Lung (tissue), 12 donors: ENCODE results near the gene SMARCE1. TPM values are rescaled to one million over a fixed set of nuclear protein-coding genes. Genes with fewer than 3 reads are reported as not detected.

Source experiments
- ATAC-seq: fragments of 200-7000 bp; cut with Tn5 transposase; one replicate; pipeline ENCODE4 v1.9.1; 2020; ENCODE audit warnings: moderate number of reproducible peaks; ENCODE audit not compliant: insufficient read depth, low FRiP score
- DNase-seq, 3 donors: peaks; one replicate each; pipeline ENCODE4 v3.0.0-alpha.2; 2013 to 2017
- H3K27ac ChIP-seq, 2 donors: one replicate each; pipeline ENCODE4 v1.5.1; 2013; ENCODE audit warnings: mild to moderate bottlenecking in 2 of 2, moderate library complexity in 2 of 2, control low read depth in 1 of 2, inconsistent platforms in 1 of 2, low read depth in 1 of 2, low read length in 1 of 2
- H3K27me3 ChIP-seq, 3 donors: one replicate each; pipeline ENCODE4 v1.5.1; 2013; ENCODE audit warnings: low read length in 2 of 3; ENCODE audit not compliant: control insufficient read depth in 3 of 3, insufficient read depth in 3 of 3
- H3K36me3 ChIP-seq, 4 donors: one replicate each; pipeline ENCODE4 v1.5.1; 2013; ENCODE audit warnings: low read length in 4 of 4, mild to moderate bottlenecking in 1 of 4, moderate library complexity in 1 of 4; ENCODE audit not compliant: control insufficient read depth in 4 of 4, insufficient read depth in 4 of 4
- H3K4me1 ChIP-seq, 5 donors: one replicate each; pipeline ENCODE4 v1.5.1; 2013; ENCODE audit warnings: low read length in 5 of 5, mild to moderate bottlenecking in 2 of 5, moderate library complexity in 1 of 5; ENCODE audit not compliant: control insufficient read depth in 5 of 5, insufficient read depth in 5 of 5
- H3K4me3 ChIP-seq: one replicate; pipeline ENCODE4 v1.5.1; 2013; ENCODE audit warnings: mild to moderate bottlenecking, control low read depth, moderate library complexity
- H3K9ac ChIP-seq, 2 donors: one replicate each; pipeline ENCODE4 v1.5.1; 2013; ENCODE audit warnings: low read length in 2 of 2, control low read depth in 1 of 2; ENCODE audit not compliant: insufficient read depth in 1 of 2
- H3K9me3 ChIP-seq, 4 donors: one replicate each; pipeline ENCODE4 v1.5.1; 2013; ENCODE audit warnings: low read length in 3 of 4, mild to moderate bottlenecking in 1 of 4, moderate library complexity in 1 of 4; ENCODE audit not compliant: control insufficient read depth in 4 of 4, insufficient read depth in 3 of 4
- WGBS, 2 donors: extraction: QIAGEN DNeasy Blood & Tissue Kit; methylation state at CpG; one replicate each; pipeline ENCODE4 v1.1.7; 2013; 5-methylcytosine and 5-hydroxymethylcytosine counted together
- polyA plus RNA-seq, 2 donors: library from polyadenylated mRNA; stranded (reverse); fragments of 200-250 nt; gene quantifications; one replicate each; pipeline ENCODE4 v1.2.1, GENCODE V29; 2013
- total RNA-seq, 2 donors: library from RNA; depleted of rRNA in 1 of 2; stranded (reverse); fragments of >200 nt in 1 of 2; gene quantifications; one replicate each; pipeline ENCODE4 v1.2.1, GENCODE V29; 2014 to 2021
- TF ChIP-seq, protein P1 (sequence below): IDR thresholded peaks from 2 replicates; pipeline ENCODE4 v1.5.1; 2012; ENCODE audit warnings: mild to moderate bottlenecking; ENCODE audit errors: control extremely low read depth, extremely low read depth
- donor health status: control.
- donor health status: control.
- donor health status: Bipolar disorder and iron deficiency.
- donor health status: healthy.
- donor health status: DM: yes; HTN: yes; CAD: no.

SMARCE1 gene
- total and polyA plus RNA-seq, 4 donors: 55.2 to 137 (median 67.3) TPM

DNA sequence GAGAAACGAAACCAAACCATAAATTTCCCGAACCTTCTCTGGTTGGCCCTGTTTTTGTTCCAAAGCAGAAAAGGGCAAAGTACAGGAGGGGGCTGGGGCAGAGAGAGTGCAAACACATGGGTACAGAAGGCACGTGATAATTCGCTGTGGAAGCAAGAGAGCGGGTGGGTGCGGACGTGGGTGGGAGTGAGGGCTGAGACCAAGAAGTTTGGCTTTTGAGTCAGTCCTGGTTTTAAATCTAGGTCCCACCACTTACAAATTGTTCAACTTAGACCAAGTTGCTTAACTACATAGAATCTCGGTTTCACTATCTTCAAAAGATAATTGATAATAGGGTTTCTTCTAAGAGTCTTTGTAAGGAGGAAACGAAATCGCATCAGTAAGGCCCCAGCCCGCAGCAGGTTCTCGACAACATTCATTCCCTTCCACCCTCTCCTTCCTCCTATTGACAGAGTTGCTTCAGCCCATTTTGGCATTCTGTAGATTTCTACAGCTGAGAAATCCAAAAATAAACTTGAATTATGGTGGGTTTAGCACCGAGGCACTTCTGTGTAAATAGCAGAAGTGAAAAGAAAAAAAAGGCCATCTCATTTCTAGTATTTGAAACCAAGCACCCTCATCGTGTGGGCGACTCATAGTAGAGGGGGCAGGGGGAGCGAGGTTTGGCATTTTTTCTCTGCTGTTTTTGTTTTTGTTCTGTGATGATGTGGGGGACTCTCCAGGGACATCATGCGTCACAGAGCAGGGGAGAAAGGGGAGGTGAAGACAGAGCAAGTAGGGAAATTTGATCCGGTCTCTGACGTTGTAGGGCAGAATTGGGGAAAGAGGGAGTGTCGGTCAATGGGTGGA lies 48.8 kb downstream of the SMARCE1 start:
- ATAC-seq: no peak
- H3K4me3 ChIP-seq: no peak overlapping the region

DNA sequence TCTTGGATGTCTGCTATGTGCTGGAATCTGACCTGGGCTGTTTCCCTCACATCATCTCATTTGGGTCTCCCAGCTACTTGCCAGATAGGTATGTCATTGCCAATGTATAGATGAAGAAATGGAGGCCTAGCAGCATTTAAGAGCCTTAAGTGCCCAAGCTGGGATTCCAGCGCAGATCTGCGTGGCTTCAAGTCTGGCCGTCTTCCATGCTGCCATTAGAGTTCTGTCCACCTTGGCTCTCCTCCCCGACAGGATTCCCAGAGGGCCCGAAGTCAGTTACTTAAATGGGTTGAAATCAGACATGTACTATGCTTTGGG lies 49.4 kb downstream of the SMARCE1 start:
- H3K9me3 ChIP-seq: no peaks in the 10 kb centered on the region
- H3K4me1 ChIP-seq: no peaks in the 10 kb centered on the region
- peak overlapping the region in 1 of 2 donors; percentile 37 for H3K27ac ChIP-seq
- TF ChIP-seq, protein P1, sequence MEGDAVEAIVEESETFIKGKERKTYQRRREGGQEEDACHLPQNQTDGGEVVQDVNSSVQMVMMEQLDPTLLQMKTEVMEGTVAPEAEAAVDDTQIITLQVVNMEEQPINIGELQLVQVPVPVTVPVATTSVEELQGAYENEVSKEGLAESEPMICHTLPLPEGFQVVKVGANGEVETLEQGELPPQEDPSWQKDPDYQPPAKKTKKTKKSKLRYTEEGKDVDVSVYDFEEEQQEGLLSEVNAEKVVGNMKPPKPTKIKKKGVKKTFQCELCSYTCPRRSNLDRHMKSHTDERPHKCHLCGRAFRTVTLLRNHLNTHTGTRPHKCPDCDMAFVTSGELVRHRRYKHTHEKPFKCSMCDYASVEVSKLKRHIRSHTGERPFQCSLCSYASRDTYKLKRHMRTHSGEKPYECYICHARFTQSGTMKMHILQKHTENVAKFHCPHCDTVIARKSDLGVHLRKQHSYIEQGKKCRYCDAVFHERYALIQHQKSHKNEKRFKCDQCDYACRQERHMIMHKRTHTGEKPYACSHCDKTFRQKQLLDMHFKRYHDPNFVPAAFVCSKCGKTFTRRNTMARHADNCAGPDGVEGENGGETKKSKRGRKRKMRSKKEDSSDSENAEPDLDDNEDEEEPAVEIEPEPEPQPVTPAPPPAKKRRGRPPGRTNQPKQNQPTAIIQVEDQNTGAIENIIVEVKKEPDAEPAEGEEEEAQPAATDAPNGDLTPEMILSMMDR: no peak
- H3K4me3 ChIP-seq: no peak overlapping the region
- no peaks in the 10 kb centered on the region for H3K27me3 ChIP-seq
- H3K9ac ChIP-seq: no peak overlapping the region
- DNase-seq (no peak), ATAC-seq (no peak)
- H3K36me3 ChIP-seq: no peaks in the 10 kb centered on the region
- 84% methylated on average over 5 of the region's 5 CpGs for WGBS, 2 donors

More for the DNA sequence above, 48.8 kb downstream of the SMARCE1 start:
- Histone ChIP-seq H3K4me1 (no peaks in the 10 kb centered on the region), H3K9me3 (no peaks in the 10 kb centered on the region), H3K27me3 (no peaks in the 10 kb centered on the region), H3K9ac (no peak overlapping the region), H3K36me3 (no peaks in the 10 kb centered on the region), H3K27ac (no peak overlapping the region)
- 70 to 77% methylated on average over 20 of the region's 20 CpGs for WGBS, 2 donors
- no peak for DNase-seq
- TF ChIP-seq, protein P1: no peak

DNA sequence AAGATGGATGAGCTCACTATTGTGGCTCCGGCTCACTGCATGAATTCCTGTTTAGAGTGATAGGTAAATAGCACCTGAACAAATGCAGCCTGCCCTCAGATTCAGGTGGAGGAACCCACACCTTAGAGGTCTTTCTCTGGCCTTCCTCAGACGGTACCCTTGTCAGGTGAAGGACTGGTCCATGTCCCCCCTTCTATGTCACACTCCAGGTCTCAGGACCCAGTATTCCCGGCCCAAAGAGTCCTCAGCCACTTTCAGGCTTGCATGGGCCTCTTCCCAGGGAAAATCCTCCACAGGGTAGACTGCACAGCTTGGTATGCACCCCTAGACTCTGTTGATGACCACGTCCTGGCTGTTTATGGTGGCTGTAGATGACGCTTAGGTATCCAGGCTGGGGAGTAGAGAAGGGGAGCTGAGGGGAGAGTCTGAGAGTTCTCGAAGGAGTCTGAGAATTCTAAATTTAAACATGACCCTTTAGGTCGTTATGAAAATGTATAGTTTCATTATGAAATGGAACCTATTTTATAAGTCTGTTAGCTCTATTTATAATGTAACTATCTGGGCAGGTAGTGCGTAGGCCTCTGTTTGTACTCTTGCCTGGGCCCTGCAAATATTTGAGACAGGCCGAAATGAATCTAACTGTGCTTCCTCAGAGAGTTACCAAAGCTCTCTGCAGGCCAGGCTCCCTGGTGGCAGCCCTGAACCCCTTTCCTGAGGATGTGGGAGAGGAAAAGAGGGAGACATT lies 49.9 kb downstream of the SMARCE1 start:
- H3K27me3 ChIP-seq: no peaks in the 10 kb centered on the region
- H3K4me1 ChIP-seq: no peaks in the 10 kb centered on the region
- TF ChIP-seq, protein P1: no peak
- H3K9ac ChIP-seq: no peak overlapping the region
- 92 to 93% methylated on average over 9 of the region's 9 CpGs for WGBS, 2 donors
- no peak overlapping the region for H3K4me3 ChIP-seq
- H3K9me3 ChIP-seq: no peaks in the 10 kb centered on the region
- DNase-seq (no peak), ATAC-seq (no peak)
- peak overlapping the region in 1 of 2 donors; percentile 37 for H3K27ac ChIP-seq
- H3K36me3 ChIP-seq: no peaks in the 10 kb centered on the region
